CD4-positive, alpha-beta T cell (primary cell): Measurements from ENCODE around the gene PFDN1. TPM values are rescaled to one million over a fixed set of nuclear protein-coding genes. Genes with fewer than 3 reads are reported as not detected.

ENCODE experiments used
- ATAC-seq: fragments of 200-7000 bp; cut with Tn5 transposase; one replicate; pipeline ENCODE4 v1.10.0; 2022; ENCODE audit warnings: mild to moderate bottlenecking; ENCODE audit not compliant: poor library complexity
- CTCF ChIA-PET: fragments of 350-600 bp; sonication (Branson Sonifier 250); formaldehyde crosslinking; loops from one replicate; lab custom pipeline; 2021; ENCODE audit warnings: antibody characterized with exemption, inconsistent platforms; lab: Charles Lee
- POLR2A ChIA-PET: fragments of 350-600 bp; sonication (Branson Sonifier 250); formaldehyde crosslinking; loops from one replicate; lab custom pipeline; 2021; ENCODE audit warnings: antibody characterized with exemption, inconsistent platforms; lab: Charles Lee
- DNase-seq, 14 experiments: peaks; one replicate each; pipeline ENCODE4 v3.0.0-alpha.2; 2013 to 2020; ENCODE audit warnings: mixed read lengths in 2 of 14
- H3K27ac ChIP-seq, 2 donors: one replicate each; pipeline versions ENCODE4 v1.5.1 to v1.7.0; 2013; ENCODE audit warnings: low read length in 2 of 2, low read depth in 1 of 2, mild to moderate bottlenecking in 1 of 2
- H3K27me3 ChIP-seq, 2 experiments: 1 replicate in 1 of 2; 2 replicates in 1 of 2; pipeline versions ENCODE4 v1.6.1 to v1.7.0; 2013; ENCODE audit warnings: low read length in 2 of 2, control low read depth in 1 of 2, mild to moderate bottlenecking in 1 of 2, moderate library complexity in 1 of 2; ENCODE audit not compliant: insufficient read depth in 2 of 2, control insufficient read depth in 1 of 2
- H3K36me3 ChIP-seq: one replicate; pipeline ENCODE4 v1.6.1; 2013; ENCODE audit warnings: low read length, control low read depth; ENCODE audit not compliant: insufficient read depth
- H3K4me1 ChIP-seq: one replicate; pipeline ENCODE4 v1.6.1; 2013; ENCODE audit warnings: low read length, control low read depth; ENCODE audit not compliant: insufficient read depth
- H3K4me3 ChIP-seq: one replicate; pipeline ENCODE4 v1.5.1; 2013; ENCODE audit warnings: mild to moderate bottlenecking, low read length, moderate library complexity
- H3K9me3 ChIP-seq, 2 experiments: 1 replicate in 1 of 2; 2 replicates in 1 of 2; pipeline versions ENCODE4 v1.6.1 to v1.7.0; 2013; ENCODE audit warnings: low read length in 2 of 2, mild to moderate bottlenecking in 2 of 2, control low read depth in 1 of 2, moderate library complexity in 1 of 2; ENCODE audit not compliant: control insufficient read depth in 1 of 2, insufficient read depth in 1 of 2
- H3K27ac Mint-ChIP-seq: one replicate; pipeline ENCODE4 v1.8.0; 2020; ENCODE audit warnings: mixed read lengths
- H3K27me3 Mint-ChIP-seq: one replicate; pipeline ENCODE4 v1.8.0; 2021; ENCODE audit warnings: mixed read lengths
- H3K36me3 Mint-ChIP-seq: one replicate; pipeline ENCODE4 v1.8.0; 2021; ENCODE audit warnings: low read depth, mixed read lengths
- H3K4me1 Mint-ChIP-seq: one replicate; pipeline ENCODE4 v1.8.0; 2021; ENCODE audit warnings: low read depth, mixed read lengths
- H3K4me3 Mint-ChIP-seq: one replicate; pipeline ENCODE4 v1.8.0; 2020; ENCODE audit warnings: mild to moderate bottlenecking, mixed read lengths
- H3K9me3 Mint-ChIP-seq: one replicate; pipeline ENCODE4 v1.8.0; 2020; ENCODE audit warnings: mixed read lengths
- CTCF ChIP-seq: fragments of 200-600 bp; IDR thresholded peaks from one replicate; pipeline ENCODE4 v1.8.0; 2022; ENCODE audit warnings: antibody characterized with exemption, mild to moderate bottlenecking
- intact Hi-C, 2 experiments: fragments of 100-400 bp; cut with DNase I in 1 of 2; cut with micrococcal nuclease in 1 of 2; formaldehyde crosslinking; loops; one replicate each; pipeline versions ENCODE4 v1.15.1 to v1.9.0; 2023 to 2025; cut with DNase I, micrococcal nuclease
- total RNA-seq, 174 experiments: library from RNA in 2 of 174; stranded (reverse) in 2 of 174; gene quantifications; one replicate each; pipeline ENCODE4 v1.2.3 and lab custom pipeline; 2021 to 2026

Gene PFDN1
- total RNA-seq, 2 experiments from 2014 or later: 21.3 to 22.0 TPM

- Mint-ChIP-seq H3K4me3 (no peak overlapping the region), H3K4me1 (peaks cover 35% of the 10 kb centered on the region), H3K27me3 (no peaks in the 10 kb centered on the region), H3K36me3 (peaks cover 34% of the 10 kb centered on the region), H3K27ac (no peak overlapping the region), H3K9me3 (no peaks in the 10 kb centered on the region)
- H3K4me1 ChIP-seq: peaks cover 31% of the 10 kb centered on the region
- ATAC-seq (no peak), DNase-seq (no peak)
- peak overlapping the region in 1 of 2 donors; percentile 42 for H3K27ac ChIP-seq
- intact Hi-C loops: no loop called here
- ChIA-PET CTCF (interaction anchor here (1.4 kb wide), 1 partner anchor 14 kb away, joined by 3 read pairs; no protein-coding TSS in a partner anchor), POLR2A (interaction anchor here (1.3 kb wide), 1 partner anchor 10 kb away, joined by 3 read pairs; no protein-coding TSS in a partner anchor)
- no peak for TF ChIP-seq CTCF
- H3K4me3 ChIP-seq: no peak overlapping the region
- no peaks in the 10 kb centered on the region for H3K36me3 ChIP-seq
- H3K9me3 ChIP-seq: no peaks in the 10 kb centered on the region
- no peaks in the 10 kb centered on the region for H3K27me3 ChIP-seq
Measured at GRCh38 chr5:140258873-140259272, 44.0 kb downstream of the PFDN1 start.

GRCh38 chr5:140258016-140258415, 44.9 kb downstream of the PFDN1 start:
- H3K4me3 Mint-ChIP-seq: no peak overlapping the region
- intact Hi-C loops: no loop called here
- POLR2A ChIA-PET: interaction anchor here (1.3 kb wide), 1 partner anchor 9 kb away, joined by 3 read pairs; no protein-coding TSS in a partner anchor

GRCh38 chr5:140256726-140257125, 46.2 kb downstream of the PFDN1 start:
- Histone ChIP-seq H3K9me3 (no peaks in the 10 kb centered on the region), H3K27ac (no peak overlapping the region), H3K4me1 (peaks cover 46% of the 10 kb centered on the region), H3K4me3 (no peak overlapping the region), H3K36me3 (no peaks in the 10 kb centered on the region), H3K27me3 (no peaks in the 10 kb centered on the region)
- intact Hi-C loops: no loop called here
- H3K4me1 Mint-ChIP-seq: peaks cover 53% of the 10 kb centered on the region
- H3K36me3 Mint-ChIP-seq: peaks cover 32% of the 10 kb centered on the region
- H3K27me3 Mint-ChIP-seq: no peaks in the 10 kb centered on the region
- no peak overlapping the region for H3K4me3 Mint-ChIP-seq
- no peak for DNase-seq
- no peak for TF ChIP-seq CTCF
- POLR2A ChIA-PET: interaction anchor here (0.6 to 1.5 kb wide), 3 partner anchors 10 to 22 kb away, joined by 3 read pairs; no protein-coding TSS in a partner anchor
- ATAC-seq: no peak
- no peak overlapping the region for H3K27ac Mint-ChIP-seq
- CTCF ChIA-PET: interaction anchor here (1.0 to 3.6 kb wide), 2 partner anchors 12 to 107 kb away, joined by 3 to 17 read pairs; no protein-coding TSS in a partner anchor
- no peaks in the 10 kb centered on the region for H3K9me3 Mint-ChIP-seq

More at GRCh38 chr5:140258016-140258415, 44.9 kb downstream of the PFDN1 start:
- TF ChIP-seq CTCF: no peak
- Mint-ChIP-seq H3K9me3 (no peaks in the 10 kb centered on the region), H3K36me3 (peaks cover 34% of the 10 kb centered on the region), H3K4me1 (peaks cover 42% of the 10 kb centered on the region), H3K27me3 (no peaks in the 10 kb centered on the region), H3K27ac (peak overlapping the region; percentile 40)
- no peaks in the 10 kb centered on the region for H3K36me3 ChIP-seq
- no peak for ATAC-seq
- peaks cover 37% of the 10 kb centered on the region for H3K4me1 ChIP-seq
- no peaks in the 10 kb centered on the region for H3K27me3 ChIP-seq
- no peak for DNase-seq
- H3K9me3 ChIP-seq: no peaks in the 10 kb centered on the region
- CTCF ChIA-PET: interaction anchor here (1.4 kb wide), 1 partner anchor 13 kb away, joined by 3 read pairs; no protein-coding TSS in a partner anchor
- H3K27ac ChIP-seq: no peak overlapping the region
- H3K4me3 ChIP-seq: no peak overlapping the region
